NCI-H2171 (cell line): ENCODE measurements around the gene PIR.
A peak's percentile ranks its signal among the peaks of the same experiment; 100 is the strongest.

Experiments used
- DNase-seq: peaks from one replicate; lab custom pipeline; 2025; lab: John Stamatoyannopoulos, UW

PIR gene

DNA sequence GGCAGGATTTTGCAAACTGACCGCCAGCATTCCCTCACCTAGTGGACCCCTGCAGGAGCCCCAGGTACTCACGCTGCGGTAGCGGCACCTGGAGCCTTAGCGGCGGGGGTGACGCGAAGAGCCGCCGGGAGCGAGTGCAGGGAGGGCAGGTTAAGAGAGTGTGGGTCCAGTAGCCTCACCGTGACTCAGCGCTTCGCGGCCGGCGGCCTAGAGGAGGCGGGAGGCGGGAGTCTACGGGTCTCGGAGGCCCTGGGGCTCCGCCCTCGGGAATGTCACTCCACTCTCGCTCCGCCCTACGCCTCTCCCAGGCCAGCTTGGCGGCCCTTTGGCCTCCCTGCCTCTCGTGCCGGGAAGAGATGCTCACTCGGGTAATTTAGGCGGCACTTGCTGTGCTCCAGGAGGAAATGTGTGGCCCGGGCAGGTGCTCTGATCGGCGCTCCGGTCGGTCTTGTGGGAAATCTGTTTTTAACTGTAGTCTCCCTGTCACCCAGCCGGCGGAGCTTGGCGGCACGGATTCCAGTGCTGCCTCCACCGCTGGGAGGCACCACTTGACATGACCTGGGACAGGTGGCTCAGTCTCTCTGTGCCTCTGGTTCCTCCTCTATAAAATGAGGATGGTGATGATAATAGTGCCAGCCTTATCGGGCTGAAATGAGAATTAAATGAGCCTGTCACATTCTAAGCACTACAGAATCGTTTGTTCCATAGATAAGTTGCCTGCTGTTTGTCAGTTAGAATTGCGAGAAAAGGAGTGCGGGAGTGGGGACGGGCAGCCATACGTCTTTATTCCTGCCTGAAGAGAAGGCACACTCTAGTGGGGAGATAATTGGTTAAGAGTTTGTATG, at the start of gene PIR:
TSS of gene PIR (minus strand) at position 216 of the 845 bp plus-strand sequence. CDS start 2,076 bp downstream, outside the sequence.
- peak; percentile 75 for DNase-seq

- DNase-seq: no peak
These were observed 37.2 kb upstream of the PIR start for GRCh38 chrX:15530318-15530717.

GRCh38 chrX:15529165-15529564, 36.0 kb upstream of the PIR start:
- DNase-seq: no peak

DNA sequence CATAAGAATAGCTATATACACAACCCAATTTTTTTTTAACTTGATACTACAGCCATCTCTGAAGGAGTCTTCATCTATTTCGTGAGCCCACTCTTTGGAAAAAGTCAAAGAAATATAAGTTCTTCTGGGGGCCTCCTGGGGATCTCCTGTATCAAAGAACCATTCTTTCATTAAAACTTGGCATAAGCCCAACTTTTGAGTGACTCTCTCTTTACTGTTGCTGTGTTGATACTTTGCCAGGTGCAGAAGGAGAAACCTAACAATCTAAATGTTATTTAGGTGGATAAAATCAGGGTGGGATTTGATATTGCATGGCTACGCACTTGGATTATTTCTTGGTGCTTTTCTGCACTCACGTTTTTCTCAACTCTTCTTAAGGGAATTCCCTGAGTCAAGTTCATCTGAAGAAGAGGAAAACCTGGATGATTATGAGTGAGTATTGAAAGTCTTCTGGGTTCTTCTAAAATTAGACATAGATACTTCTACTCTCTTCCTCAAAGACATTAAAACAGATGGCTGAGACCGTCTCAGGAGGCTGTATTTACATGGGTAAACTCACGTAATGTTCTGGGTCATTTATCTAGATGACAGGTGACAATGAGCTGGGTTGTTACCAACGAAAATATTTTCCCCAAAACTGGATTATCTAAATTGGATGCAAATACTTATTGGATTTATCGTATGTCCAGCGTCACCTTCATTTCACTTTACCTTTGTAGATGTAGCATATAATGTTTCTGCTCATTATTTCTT, 32.7 kb upstream of the PIR start:
- peak; percentile 51 for DNase-seq

DNA sequence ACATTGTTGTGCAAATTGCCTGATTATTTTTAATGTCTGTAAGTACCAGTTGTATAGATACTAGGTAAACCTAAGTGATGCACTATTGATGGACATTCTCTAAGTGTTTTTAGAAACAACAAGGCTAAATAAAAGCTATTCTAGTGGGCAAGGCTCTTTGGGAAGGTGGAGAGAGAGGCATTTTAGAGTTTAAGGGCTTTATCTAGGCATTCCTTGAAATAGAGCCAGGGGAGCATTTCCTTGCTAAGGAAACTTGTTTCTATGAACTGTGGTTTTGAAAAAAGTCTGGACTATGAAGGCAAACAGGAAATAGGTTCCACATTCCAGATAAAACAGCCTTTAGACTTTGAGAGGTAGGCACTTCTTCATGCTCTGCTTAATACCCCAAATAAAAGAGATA, 31.3 kb upstream of the PIR start:
- no peak for DNase-seq

DNA sequence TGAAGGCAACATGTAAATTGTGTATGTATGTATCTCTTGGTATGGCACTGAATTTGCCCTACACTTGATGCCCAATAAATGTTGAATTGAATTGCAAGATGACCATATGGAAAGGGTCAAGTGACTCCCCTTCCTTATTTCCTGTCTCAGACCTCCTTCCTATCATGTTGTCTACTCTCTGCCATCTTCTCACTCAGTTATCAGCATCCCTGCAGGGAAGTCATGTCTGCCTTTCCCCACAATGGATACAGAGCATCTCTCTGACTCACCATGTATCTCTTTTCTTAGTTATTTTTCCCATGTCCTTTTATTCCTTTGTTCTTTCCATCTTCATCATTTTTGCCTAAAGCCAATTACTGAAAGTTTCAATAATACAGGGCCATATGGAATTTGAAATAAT, 30.0 kb upstream of the PIR start:
- DNase-seq: no peak

DNA sequence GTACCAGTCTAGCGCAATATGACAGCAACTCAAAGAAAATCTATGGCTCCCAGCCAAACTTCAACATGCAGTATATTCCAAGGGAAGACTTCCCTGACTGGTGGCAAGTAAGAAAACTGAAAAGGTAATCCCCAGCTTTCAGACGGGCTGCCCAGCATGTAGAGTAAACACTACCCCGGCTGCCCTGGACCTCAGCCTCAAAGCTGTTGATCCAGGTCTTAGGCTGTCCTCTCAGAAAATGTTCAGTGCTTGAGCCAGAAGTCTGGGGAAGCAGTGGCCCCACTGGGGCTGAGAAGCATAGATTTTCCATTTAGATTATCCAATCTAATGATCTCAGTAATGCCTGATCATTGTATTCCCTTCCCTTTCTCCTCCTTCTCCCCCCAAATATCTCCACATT, 29.3 kb upstream of the PIR start:
- DNase-seq: no peak

GRCh38 chrX:15515931-15516330, 22.8 kb upstream of the PIR start:
- DNase-seq: no peak

DNA sequence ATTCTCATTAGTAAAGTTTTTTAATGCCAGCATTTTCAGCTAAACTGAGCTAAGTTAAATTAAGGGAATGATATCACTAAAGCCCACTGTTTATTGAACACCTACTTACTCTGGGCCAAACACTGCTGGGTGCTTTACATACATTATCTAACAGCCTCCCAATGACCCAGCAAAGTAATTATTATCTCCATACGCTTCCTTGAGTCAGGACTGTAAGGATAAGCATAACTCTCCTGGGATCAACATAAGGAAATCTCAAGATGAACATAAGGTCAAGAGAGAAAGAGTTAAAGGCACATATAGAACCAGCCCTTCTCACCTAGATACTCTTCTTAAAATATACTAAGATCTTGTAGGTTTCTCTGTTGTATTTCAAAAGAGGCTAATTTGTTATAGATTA, 21.1 kb upstream of the PIR start:
- DNase-seq: no peak

- DNase-seq: no peak
These were observed 19.4 kb upstream of the PIR start for GRCh38 chrX:15512401-15512965.

DNA sequence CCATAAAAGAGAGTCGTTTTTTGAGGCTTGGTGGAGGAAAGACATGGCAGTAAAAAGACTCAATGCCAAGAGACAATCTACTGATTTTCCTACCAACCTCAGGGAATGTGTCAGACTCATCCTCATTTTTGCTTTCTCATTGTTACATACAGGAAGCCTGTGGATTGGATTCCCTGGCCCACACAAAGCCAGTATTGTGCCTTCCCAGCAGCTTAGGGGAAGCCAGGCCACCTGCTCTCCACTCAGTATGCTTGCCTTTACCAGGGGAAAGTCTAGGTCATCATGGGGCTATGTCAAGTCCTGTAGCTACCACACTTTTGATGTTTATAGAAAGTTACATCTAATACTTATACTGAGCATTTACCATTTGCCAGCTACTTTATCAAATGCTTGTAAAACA, 18.4 kb upstream of the PIR start:
- no peak for DNase-seq

GRCh38 chrX:15509845-15510244, 16.7 kb upstream of the PIR start:
- DNase-seq: no peak

DNA sequence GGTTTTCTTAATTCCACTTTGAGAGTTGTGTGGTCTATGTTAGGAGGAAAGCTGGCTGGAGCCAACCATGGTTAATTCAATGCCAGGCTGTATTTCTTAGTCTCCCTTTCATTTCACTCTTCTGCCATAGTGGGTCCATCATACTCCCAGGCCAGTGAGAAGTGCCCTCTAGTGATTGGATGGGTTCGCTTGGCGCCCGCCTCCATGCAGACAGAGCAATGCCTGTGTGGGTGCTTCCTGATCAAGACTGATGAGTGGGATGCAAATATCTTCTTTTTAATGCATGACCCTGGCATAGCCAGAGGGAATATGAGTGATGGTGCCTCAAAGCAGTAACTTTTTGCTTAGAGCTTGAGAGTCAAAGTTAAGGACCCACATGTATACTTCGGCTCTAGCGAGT, 13.9 kb upstream of the PIR start:
- DNase-seq: no peak

GRCh38 chrX:15505101-15505500, 12.0 kb upstream of the PIR start:
- DNase-seq: no peak

- DNase-seq: no peak
These were observed 11.5 kb upstream of the PIR start for GRCh38 chrX:15504661-15505060.

DNA sequence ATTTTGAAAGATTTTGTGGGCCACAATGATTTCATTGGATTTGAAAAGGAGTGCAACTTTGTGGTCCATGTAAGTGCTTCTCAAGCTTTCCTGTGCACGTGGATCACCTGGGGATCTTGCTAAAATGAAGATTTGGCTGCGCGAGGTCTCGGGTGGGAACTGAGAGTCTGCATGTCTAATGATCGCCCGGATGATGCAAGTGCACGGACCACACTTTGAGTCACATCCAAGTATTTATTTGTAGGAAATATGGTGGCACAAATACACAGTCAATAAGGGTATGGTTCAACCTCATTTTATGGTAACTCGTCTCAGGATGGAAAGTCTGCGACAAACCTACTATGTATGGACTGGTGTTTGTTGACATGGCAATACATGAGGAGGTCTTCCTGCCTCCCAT, 8.4 kb upstream of the PIR start:
- DNase-seq: no peak

DNA sequence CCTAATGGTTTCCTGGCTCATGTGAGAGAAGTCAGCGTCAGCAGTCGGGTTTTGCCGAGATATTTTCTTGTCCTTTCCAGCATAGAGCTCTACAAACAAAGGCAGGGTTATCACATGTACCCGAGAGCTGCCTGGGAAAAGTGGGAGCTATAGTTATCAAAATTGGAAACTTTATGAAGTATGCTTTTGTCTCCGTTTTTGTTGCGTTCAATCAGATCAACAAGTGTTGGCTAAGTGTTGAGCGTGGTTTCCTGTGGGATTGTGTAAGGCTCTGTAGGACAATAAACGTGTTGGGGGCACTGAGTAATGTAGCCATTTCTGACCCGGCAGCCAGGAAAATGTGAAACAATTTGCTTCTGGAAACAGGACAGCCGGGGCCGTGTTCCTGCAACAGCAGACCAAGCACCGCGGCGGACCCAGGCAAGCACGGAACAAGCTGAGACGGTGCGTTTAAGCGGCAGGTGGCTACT, 7.4 kb upstream of the PIR start, which contains the start of gene BMX:
TSS of gene BMX (plus strand) at position 311 of the 470 bp plus-strand sequence. CDS start 7,547 bp downstream, outside the sequence.
- no peak for DNase-seq

DNA sequence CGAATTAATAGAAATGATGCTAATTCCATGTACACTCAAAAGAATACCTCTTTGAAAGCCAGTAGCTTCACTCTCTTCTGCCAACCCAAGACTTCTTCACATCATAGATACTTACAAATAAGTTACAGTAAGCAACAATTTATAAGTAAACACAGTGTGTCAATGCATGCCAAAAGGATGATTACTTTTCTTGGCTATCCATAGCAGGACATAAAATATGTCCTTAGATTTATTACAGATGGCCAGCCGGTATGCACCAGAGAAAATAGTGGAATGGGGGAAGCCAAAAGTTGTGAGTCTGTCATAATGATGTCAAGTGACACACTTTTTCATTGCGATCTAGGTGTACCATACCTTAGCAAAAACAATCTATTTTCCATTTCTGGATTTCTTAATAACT, 6.8 kb upstream of the PIR start:
- DNase-seq: no peak

DNA sequence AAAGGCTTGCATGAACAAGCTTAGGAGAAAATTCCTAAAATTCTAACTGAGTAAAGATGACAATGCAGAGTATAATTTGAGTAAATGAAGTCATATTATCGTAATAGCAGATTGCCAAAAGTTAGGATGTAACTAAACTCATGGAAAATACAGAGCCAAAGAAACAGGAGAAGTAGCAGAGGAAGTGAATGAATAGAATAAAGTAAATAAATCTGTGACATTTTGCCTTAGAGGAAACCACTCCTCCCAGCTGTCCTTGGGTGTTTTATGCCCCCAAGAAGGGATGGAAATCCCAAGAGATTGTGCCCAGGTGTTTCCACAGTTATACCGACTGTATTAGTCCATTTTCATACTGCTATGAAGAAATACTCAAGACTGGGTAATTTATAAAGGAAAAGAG, 5.6 kb upstream of the PIR start:
- DNase-seq: no peak

DNA sequence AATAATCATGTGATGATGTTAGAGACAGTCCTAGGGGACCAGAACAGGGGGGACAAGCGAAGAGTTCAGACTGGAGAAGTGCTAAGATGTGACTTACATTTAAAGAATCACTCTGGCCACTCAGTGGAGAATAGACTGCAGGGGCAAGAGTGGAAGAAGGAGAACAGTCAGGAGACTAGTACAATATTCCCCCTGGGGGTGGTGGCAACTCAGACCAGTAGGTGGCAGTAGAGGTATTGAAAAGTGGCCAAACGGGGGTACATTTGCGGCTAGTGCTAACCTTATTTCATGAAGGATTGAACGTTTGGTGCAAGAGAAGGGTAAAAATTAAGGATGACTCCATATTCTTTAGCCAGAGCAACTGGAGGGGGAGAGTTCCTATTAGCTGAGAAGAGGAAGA, 4.7 kb upstream of the PIR start:
- no peak for DNase-seq

GRCh38 chrX:15496824-15497223, 3.7 kb upstream of the PIR start:
- no peak for DNase-seq

- DNase-seq: no peak
These were observed 2.7 kb upstream of the PIR start for GRCh38 chrX:15495801-15496200.

GRCh38 chrX:15492469-15492868, 664 bp downstream of the PIR start:
- no peak for DNase-seq
